H1 (cell line): Measurements from ENCODE around the gene HSF5. TPM values are rescaled to one million over a fixed set of nuclear protein-coding genes. Genes with fewer than 3 reads are reported as not detected.

Experiments used
- CTCF ChIA-PET: fragments of 300-600 bp; sonication (Branson Sonifier 250); formaldehyde crosslinking; loops from one replicate; lab custom pipeline; 2021; ENCODE audit not compliant: partially characterized antibody; lab: Charles Lee
- POLR2A ChIA-PET: fragments of 300-600 bp; sonication (Branson Sonifier 250); formaldehyde crosslinking; loops from one replicate; lab custom pipeline; 2021; ENCODE audit warnings: inconsistent platforms; ENCODE audit not compliant: partially characterized antibody; lab: Charles Lee
- DNase-seq, 2 experiments: peaks; one replicate each; pipeline versions ENCODE4 v3.0.0 to v3.0.0-alpha.2; 2010 to 2022; ENCODE audit warnings: low spot score in 2 of 2, low read depth in 1 of 2, mixed read lengths in 1 of 2
- FAIRE-seq: peaks from 2 replicates; lab custom pipeline; 2011; peaks lifted over from hg19 to GRCh38; lab: Jason Lieb, UNC
- H2AFZ ChIP-seq: 2 replicates; pipeline ENCODE4 v1.8.1; 2012; ENCODE audit warnings: low read length, inconsistent platforms
- H2AK5ac ChIP-seq: 2 replicates; pipeline ENCODE4 v1.6.1; 2013; ENCODE audit warnings: low read depth, low read length
- H2BK120ac ChIP-seq: replicated peaks from 2 replicates; pipeline ENCODE3; 2013; ENCODE audit warnings: low read depth, low read length, inconsistent platforms
- H2BK12ac ChIP-seq: 2 replicates; pipeline ENCODE4 v1.6.1; 2013; ENCODE audit warnings: low read depth, low read length
- H2BK15ac ChIP-seq: 2 replicates; pipeline ENCODE4 v1.6.1; 2013; ENCODE audit warnings: low read length
- H2BK20ac ChIP-seq: 2 replicates; pipeline ENCODE4 v1.6.1; 2013; ENCODE audit warnings: low read length
- H2BK5ac ChIP-seq: 2 replicates; pipeline ENCODE4 v1.6.1; 2013; ENCODE audit warnings: low read depth, low read length
- H3K14ac ChIP-seq: 2 replicates; pipeline ENCODE4 v1.6.1; 2013; ENCODE audit warnings: inconsistent platforms; ENCODE audit not compliant: insufficient read length
- H3K18ac ChIP-seq: 2 replicates; pipeline ENCODE4 v1.6.1; 2013; ENCODE audit warnings: low read length; ENCODE audit errors: extremely low read depth
- H3K23ac ChIP-seq: 2 replicates; pipeline ENCODE4 v1.6.1; 2013; ENCODE audit warnings: inconsistent platforms; ENCODE audit not compliant: insufficient read length
- H3K23me2 ChIP-seq: 2 replicates; pipeline ENCODE4 v1.6.1; 2013; ENCODE audit warnings: low read depth, low read length
- H3K27ac ChIP-seq: 2 replicates; pipeline ENCODE4 v1.6.1; 2011; ENCODE audit warnings: low read depth, low read length, inconsistent platforms
- H3K27me3 ChIP-seq, 4 experiments: replicated peaks in 1 of 4; 1 replicate in 1 of 4; 2 replicates in 3 of 4; pipeline versions ENCODE4 v1.6.1 to v1.8.1; 2011 to 2013; ENCODE audit warnings: low read length in 3 of 4, mild to moderate bottlenecking in 3 of 4, inconsistent platforms in 2 of 4, mixed read lengths in 2 of 4, moderate library complexity in 1 of 4; ENCODE audit not compliant: control insufficient read depth in 3 of 4, insufficient read depth in 3 of 4; ENCODE audit errors: extremely low read depth in 1 of 4
- H3K36me3 ChIP-seq, 4 experiments: 2 replicates each; pipeline versions ENCODE4 v1.6.1 to v1.8.1; 2011 to 2013; ENCODE audit warnings: mild to moderate bottlenecking in 4 of 4, low read length in 3 of 4, moderate library complexity in 2 of 4, control low read depth in 1 of 4, inconsistent platforms in 1 of 4; ENCODE audit not compliant: insufficient read depth in 4 of 4, control insufficient read depth in 2 of 4
- H3K4ac ChIP-seq: replicated peaks from 2 replicates; pipeline ENCODE3; 2013; ENCODE audit warnings: low read length, low read depth, mixed read lengths, inconsistent platforms; ENCODE audit not compliant: insufficient read length
- H3K4me1 ChIP-seq, 4 experiments: replicated peaks in 1 of 4; 1 replicate in 1 of 4; 2 replicates in 3 of 4; pipeline versions ENCODE4 v1.6.1 to v1.8.1; 2011 to 2013; ENCODE audit warnings: low read length in 3 of 4, inconsistent platforms in 2 of 4, mixed read lengths in 1 of 4; ENCODE audit not compliant: insufficient read depth in 4 of 4, control insufficient read depth in 3 of 4
- H3K4me2 ChIP-seq, 2 experiments: 2 replicates each; pipeline versions ENCODE4 v1.6.1 to v1.8.1; 2011 to 2013; ENCODE audit warnings: low read depth in 2 of 2, low read length in 2 of 2, control low read depth in 1 of 2, inconsistent platforms in 1 of 2, mild to moderate bottlenecking in 1 of 2; ENCODE audit not compliant: insufficient read depth in 1 of 2
- H3K4me3 ChIP-seq, 4 experiments: fragments of 200-600, 300-600 bp in 1 of 4; sonication (generic), shearing (Covaris generic), sonication (Bioruptor Twin) in 1 of 4; 2 replicates each; pipeline versions ENCODE4 v1.5.1 to v1.8.1; 2011 to 2016; ENCODE audit warnings: low read length in 4 of 4, low read depth in 3 of 4, control low read depth in 2 of 4, inconsistent platforms in 2 of 4, mild to moderate bottlenecking in 2 of 4, mixed read lengths in 1 of 4, moderate library complexity in 1 of 4; ENCODE audit not compliant: insufficient read depth in 2 of 4; ENCODE audit errors: extremely low read depth in 1 of 4
- H3K56ac ChIP-seq: replicated peaks from 2 replicates; pipeline ENCODE3; 2013; ENCODE audit warnings: low read depth, mild to moderate bottlenecking, mixed read lengths, low read length, inconsistent platforms; ENCODE audit not compliant: insufficient read length
- H3K79me1 ChIP-seq: 2 replicates; pipeline ENCODE4 v1.6.1; 2013; ENCODE audit warnings: low read depth, low read length, control low read depth
- H3K79me2 ChIP-seq, 2 experiments: 2 replicates each; pipeline versions ENCODE4 v1.6.1 to v1.8.1; 2012 to 2013; ENCODE audit warnings: low read length in 2 of 2, mild to moderate bottlenecking in 2 of 2, inconsistent platforms in 1 of 2; ENCODE audit not compliant: insufficient read depth in 2 of 2, control insufficient read depth in 1 of 2
- H3K9ac ChIP-seq, 4 experiments: replicated peaks in 1 of 4; 1 replicate in 1 of 4; 2 replicates in 3 of 4; pipeline versions ENCODE4 v1.6.1 to v1.8.1; 2011 to 2013; ENCODE audit warnings: low read depth in 3 of 4, low read length in 3 of 4, control low read depth in 2 of 4, mild to moderate bottlenecking in 2 of 4, moderate library complexity in 2 of 4, inconsistent platforms in 1 of 4; ENCODE audit errors: extremely low read depth in 1 of 4
- H3K9me3 ChIP-seq, 2 experiments: 2 replicates each; pipeline versions ENCODE4 v1.6.1 to v1.8.1; 2012 to 2013; ENCODE audit warnings: mild to moderate bottlenecking in 2 of 2, moderate library complexity in 2 of 2, control low read depth in 1 of 2, inconsistent platforms in 1 of 2, low read depth in 1 of 2, low read length in 1 of 2, mixed read lengths in 1 of 2; ENCODE audit not compliant: insufficient read depth in 2 of 2
- H4K20me1 ChIP-seq, 2 experiments: replicated peaks in 1 of 2; 2 replicates each; pipeline versions ENCODE3 to v1.8.1; 2011 to 2013; ENCODE audit warnings: inconsistent platforms in 2 of 2, low read length in 2 of 2, mild to moderate bottlenecking in 1 of 2; ENCODE audit not compliant: insufficient read depth in 2 of 2, control insufficient read depth in 1 of 2
- H4K5ac ChIP-seq: 2 replicates; pipeline ENCODE4 v1.6.1; 2013; ENCODE audit warnings: low read length, low read depth, mixed read lengths, inconsistent platforms; ENCODE audit not compliant: insufficient read length
- H4K8ac ChIP-seq: 2 replicates; pipeline ENCODE4 v1.8.0; 2013; ENCODE audit warnings: mild to moderate bottlenecking, moderate library complexity, low read length, inconsistent platforms; ENCODE audit not compliant: insufficient read depth; ENCODE audit errors: extremely low read depth
- H4K91ac ChIP-seq: replicated peaks from 2 replicates; pipeline ENCODE3; 2013; ENCODE audit warnings: low read length, mixed read lengths, inconsistent platforms; ENCODE audit not compliant: insufficient read length
- ATF3 ChIP-seq: IDR thresholded peaks from 2 replicates; pipeline ENCODE4 v1.6.1; 2011; ENCODE audit warnings: low read depth, mild to moderate bottlenecking, low read length; ENCODE audit not compliant: insufficient read depth
- CTCF ChIP-seq, 3 experiments: IDR thresholded peaks; 1 replicate in 2 of 3; 2 replicates in 1 of 3; pipeline versions ENCODE4 v1.5.1 to v1.6.1; 2011; ENCODE audit warnings: low read length in 3 of 3, mild to moderate bottlenecking in 3 of 3, inconsistent platforms in 2 of 3, low read depth in 1 of 3, moderate library complexity in 1 of 3; ENCODE audit not compliant: insufficient read depth in 1 of 3; ENCODE audit errors: control extremely low read depth in 1 of 3
- EP300 ChIP-seq, 2 experiments: IDR thresholded peaks; 1 replicate in 1 of 2; 2 replicates in 1 of 2; pipeline ENCODE4 v1.6.1; 2011 to 2012; ENCODE audit warnings: low read depth in 2 of 2, low read length in 2 of 2, mild to moderate bottlenecking in 2 of 2, borderline replicate concordance in 1 of 2, inconsistent platforms in 1 of 2, moderate library complexity in 1 of 2
- EZH2 ChIP-seq: fragments of 200-600 bp; sonication (generic); IDR thresholded peaks from 2 replicates; pipeline ENCODE4 v1.7.1; 2012; ENCODE audit warnings: low read depth, mild to moderate bottlenecking, moderate library complexity, low read length, inconsistent platforms; ENCODE audit not compliant: severe bottlenecking
- FOSL1 ChIP-seq: IDR thresholded peaks from 2 replicates; pipeline ENCODE4 v1.6.1; 2011; ENCODE audit warnings: mild to moderate bottlenecking, low read depth, low read length, moderate library complexity; ENCODE audit not compliant: insufficient read depth
- HDAC6 ChIP-seq: IDR thresholded peaks from one replicate; pipeline ENCODE4 v1.7.1; 2012; ENCODE audit warnings: low read depth, mild to moderate bottlenecking, inconsistent platforms, low read length, moderate library complexity
- JUND ChIP-seq: IDR thresholded peaks from 2 replicates; pipeline ENCODE4 v1.6.1; 2011; ENCODE audit warnings: mild to moderate bottlenecking, improper control_type of control experiment, low read length
- KDM4A ChIP-seq: IDR thresholded peaks from one replicate; pipeline ENCODE4 v1.7.1; 2012; ENCODE audit warnings: low read depth, mild to moderate bottlenecking, moderate library complexity, low read length, inconsistent platforms; ENCODE audit not compliant: severe bottlenecking
- SIRT6 ChIP-seq: IDR thresholded peaks from one replicate; pipeline ENCODE4 v1.7.1; 2012; ENCODE audit warnings: low read length, inconsistent platforms
- TAF1 ChIP-seq: IDR thresholded peaks from 2 replicates; pipeline ENCODE4 v1.6.1; 2011; ENCODE audit warnings: mild to moderate bottlenecking, low read depth, low read length
- TEAD4 ChIP-seq: IDR thresholded peaks from 2 replicates; pipeline ENCODE4 v1.6.1; 2012; ENCODE audit warnings: low read depth, low read length, inconsistent platforms, mixed read lengths
- WGBS, 2 experiments: shearing (Covaris generic) in 1 of 2; methylation state at CpG; one replicate each; pipeline versions ENCODE4 v1.1.6 to v1.1.7; 2013 to 2015; ENCODE audit warnings: low lambda C conversion rate in 2 of 2, mixed read lengths in 2 of 2, inconsistent platforms in 1 of 2, low coverage in 1 of 2, missing lambda C conversion rate in 1 of 2; ENCODE audit not compliant: insufficient replicate concordance in 2 of 2, insufficient coverage in 1 of 2, insufficient read length in 1 of 2; ENCODE audit errors: extremely low coverage in 1 of 2, missing lambda C conversion rate in 1 of 2; 5-methylcytosine and 5-hydroxymethylcytosine counted together
- polyA plus RNA-seq, 7 experiments: library from polyadenylated mRNA; depleted of rRNA in 3 of 7; stranded (reverse) in 5 of 7; unstranded in 2 of 7; fragments of >200 nt in 5 of 7; fragments of 200-250 nt in 2 of 7; gene quantifications; 1 replicate in 5 of 7; 2 replicates in 1 of 7; 4 replicates in 1 of 7; pipeline versions ENCODE4 v1.2.1 to v1.2.3, GENCODE V29; 2011 to 2013; ENCODE audit warnings: missing spikeins in 2 of 7, mixed read lengths in 2 of 7
- total RNA-seq: library from RNA; stranded (reverse); fragmentation: NEBNext Ultra II Directional; extraction: Animal tissue kit (Norgen Biotek cat#: 25700); gene quantifications from 2 replicates; pipeline ENCODE4 v1.2.1, GENCODE V29; 2021

HSF5 gene
- total and polyA plus RNA-seq, 2 of the 8 experiments (the other 6 are each of a cell fraction or from before 2014, with no cell fraction given): not detected

GRCh38 chr17:58427807-58428206 lies 60.4 kb downstream of the HSF5 start:
- Histone ChIP-seq H3K79me2 (no peaks in the 10 kb centered on the region), H4K5ac (no peak overlapping the region), H4K91ac (no peak overlapping the region), H3K4me1 (no peaks in the 10 kb centered on the region), H3K4me3 (no peak overlapping the region), H3K14ac (no peak overlapping the region), H4K20me1 (no peaks in the 10 kb centered on the region), H2BK120ac (no peak overlapping the region), H3K27ac (no peak overlapping the region), H3K23me2 (no peaks in the 10 kb centered on the region), H3K36me3 (no peaks in the 10 kb centered on the region), H3K23ac (no peak overlapping the region), H3K27me3 (peaks cover 0 to 2% (median 0%) of the 10 kb centered on the region in 4 experiments; a peak in 1 of 7 replicates), H3K18ac (no peak overlapping the region), H3K4ac (no peak overlapping the region), H2BK12ac (no peak overlapping the region), H2AFZ (no peak overlapping the region), H2BK5ac (no peak overlapping the region), H4K8ac (no peak overlapping the region), H3K79me1 (no peaks in the 10 kb centered on the region), H2BK15ac (no peak overlapping the region), H3K56ac (no peak overlapping the region), H2BK20ac (no peak overlapping the region), H3K4me2 (no peak overlapping the region), H3K9me3 (no peaks in the 10 kb centered on the region), H2AK5ac (no peak overlapping the region), H3K9ac (no peak overlapping the region)
- ChIA-PET POLR2A (no interaction called here), CTCF (interaction anchor here (0.9 to 2.7 kb wide), 3 partner anchors 10 to 112 kb away, joined by 3 to 19 read pairs (median 3); partner anchors contain the start of gene RNF43)
- 89% methylated on average over 3 of the region's 3 CpGs; no CpG with 5 or more reads in 1 of the 2 experiments for WGBS, 2 experiments
- no peak for DNase-seq
- no peak for FAIRE-seq
- no peak for TF ChIP-seq FOSL1
- no peak for TF ChIP-seq CTCF (IDR thresholded peaks at IDR 0.05; ENCODE audit: control extremely low read depth in 1 of 3, insufficient read depth in 1 of 3, low read depth in 1 of 3, low read length in 3 of 3)
- no peak for TF ChIP-seq ATF3
- TF ChIP-seq HDAC6: no peak
- no peak for TF ChIP-seq SIRT6
- TF ChIP-seq KDM4A: no peak
- no peak for TF ChIP-seq TAF1
- TF ChIP-seq EZH2: no peak
- TF ChIP-seq TEAD4: no peak
- no peak for TF ChIP-seq JUND
- TF ChIP-seq EP300 (IDR thresholded peaks at IDR 0.05; ENCODE audit: borderline replicate concordance in 1 of 2, low read depth in 2 of 2, low read length in 2 of 2): no peak
